Lung (tissue), 12 donors: Measurements from ENCODE around the gene PHYKPL. TPM values are rescaled to one million over a fixed set of nuclear protein-coding genes. Genes with fewer than 3 reads are reported as not detected.

Experiments
- ATAC-seq: fragments of 200-7000 bp; cut with Tn5 transposase; one replicate; pipeline ENCODE4 v1.9.1; 2020; ENCODE audit warnings: moderate number of reproducible peaks; ENCODE audit not compliant: insufficient read depth, low FRiP score
- DNase-seq, 3 donors: peaks; one replicate each; pipeline ENCODE4 v3.0.0-alpha.2; 2013 to 2017
- H3K27ac ChIP-seq, 2 donors: one replicate each; pipeline ENCODE4 v1.5.1; 2013; ENCODE audit warnings: mild to moderate bottlenecking in 2 of 2, moderate library complexity in 2 of 2, control low read depth in 1 of 2, inconsistent platforms in 1 of 2, low read depth in 1 of 2, low read length in 1 of 2
- H3K27me3 ChIP-seq, 3 donors: one replicate each; pipeline ENCODE4 v1.5.1; 2013; ENCODE audit warnings: low read length in 2 of 3; ENCODE audit not compliant: control insufficient read depth in 3 of 3, insufficient read depth in 3 of 3
- H3K36me3 ChIP-seq, 4 donors: one replicate each; pipeline ENCODE4 v1.5.1; 2013; ENCODE audit warnings: low read length in 4 of 4, mild to moderate bottlenecking in 1 of 4, moderate library complexity in 1 of 4; ENCODE audit not compliant: control insufficient read depth in 4 of 4, insufficient read depth in 4 of 4
- H3K4me1 ChIP-seq, 5 donors: one replicate each; pipeline ENCODE4 v1.5.1; 2013; ENCODE audit warnings: low read length in 5 of 5, mild to moderate bottlenecking in 2 of 5, moderate library complexity in 1 of 5; ENCODE audit not compliant: control insufficient read depth in 5 of 5, insufficient read depth in 5 of 5
- H3K4me3 ChIP-seq: one replicate; pipeline ENCODE4 v1.5.1; 2013; ENCODE audit warnings: mild to moderate bottlenecking, control low read depth, moderate library complexity
- H3K9ac ChIP-seq, 2 donors: one replicate each; pipeline ENCODE4 v1.5.1; 2013; ENCODE audit warnings: low read length in 2 of 2, control low read depth in 1 of 2; ENCODE audit not compliant: insufficient read depth in 1 of 2
- H3K9me3 ChIP-seq, 4 donors: one replicate each; pipeline ENCODE4 v1.5.1; 2013; ENCODE audit warnings: low read length in 3 of 4, mild to moderate bottlenecking in 1 of 4, moderate library complexity in 1 of 4; ENCODE audit not compliant: control insufficient read depth in 4 of 4, insufficient read depth in 3 of 4
- WGBS, 2 donors: extraction: QIAGEN DNeasy Blood & Tissue Kit; methylation state at CpG; one replicate each; pipeline ENCODE4 v1.1.7; 2013; 5-methylcytosine and 5-hydroxymethylcytosine counted together
- polyA plus RNA-seq, 2 donors: library from polyadenylated mRNA; stranded (reverse); fragments of 200-250 nt; gene quantifications; one replicate each; pipeline ENCODE4 v1.2.1, GENCODE V29; 2013
- total RNA-seq, 2 donors: library from RNA; depleted of rRNA in 1 of 2; stranded (reverse); fragments of >200 nt in 1 of 2; gene quantifications; one replicate each; pipeline ENCODE4 v1.2.1, GENCODE V29; 2014 to 2021
- TF ChIP-seq, protein P1 (sequence below): IDR thresholded peaks from 2 replicates; pipeline ENCODE4 v1.5.1; 2012; ENCODE audit warnings: mild to moderate bottlenecking; ENCODE audit errors: control extremely low read depth, extremely low read depth
- donor health status: control.
- donor health status: control.
- donor health status: Bipolar disorder and iron deficiency.
- donor health status: healthy.
- donor health status: DM: yes; HTN: yes; CAD: no.

The PHYKPL gene
- total and polyA plus RNA-seq, 4 donors = 49.7 to 100 (median 75.8) TPM

DNA sequence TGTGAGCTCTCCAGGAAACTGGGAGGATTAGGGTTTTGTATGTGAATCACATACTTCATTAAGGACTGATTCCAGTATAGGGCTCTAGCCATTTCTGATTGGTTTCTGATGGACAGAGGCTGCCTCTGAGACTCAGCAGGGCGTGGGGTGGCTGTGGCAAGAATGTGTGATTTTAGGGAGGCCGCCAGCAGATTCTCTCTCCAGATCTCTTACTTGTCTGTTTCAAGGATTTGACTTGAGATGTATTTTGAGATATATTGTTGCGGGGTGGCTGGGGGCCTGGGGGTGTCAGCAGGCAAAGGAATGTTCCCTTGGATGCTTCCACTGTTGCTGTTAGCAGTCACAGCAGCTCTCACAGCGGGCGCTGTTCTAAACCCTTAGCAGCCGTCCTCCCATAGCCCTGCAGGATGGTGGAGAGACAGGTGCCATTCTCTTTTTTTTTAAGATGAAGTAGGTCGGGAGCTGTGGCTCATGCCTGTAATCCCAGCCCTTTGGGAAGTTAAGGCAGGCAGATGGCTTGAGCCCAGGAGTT, 36.3 kb downstream of the PHYKPL start:
- Histone ChIP-seq H3K4me1 (no peaks in the 10 kb centered on the region), H3K27me3 (no peaks in the 10 kb centered on the region), H3K27ac (no peak overlapping the region), H3K9me3 (no peaks in the 10 kb centered on the region), H3K36me3 (no peaks in the 10 kb centered on the region), H3K9ac (no peak overlapping the region), H3K4me3 (no peak overlapping the region)
- DNase-seq (no peak), ATAC-seq (no peak)
- WGBS, 2 donors = 83 to 88% methylated on average over 7 of the region's 7 CpGs
- TF ChIP-seq, protein P1, sequence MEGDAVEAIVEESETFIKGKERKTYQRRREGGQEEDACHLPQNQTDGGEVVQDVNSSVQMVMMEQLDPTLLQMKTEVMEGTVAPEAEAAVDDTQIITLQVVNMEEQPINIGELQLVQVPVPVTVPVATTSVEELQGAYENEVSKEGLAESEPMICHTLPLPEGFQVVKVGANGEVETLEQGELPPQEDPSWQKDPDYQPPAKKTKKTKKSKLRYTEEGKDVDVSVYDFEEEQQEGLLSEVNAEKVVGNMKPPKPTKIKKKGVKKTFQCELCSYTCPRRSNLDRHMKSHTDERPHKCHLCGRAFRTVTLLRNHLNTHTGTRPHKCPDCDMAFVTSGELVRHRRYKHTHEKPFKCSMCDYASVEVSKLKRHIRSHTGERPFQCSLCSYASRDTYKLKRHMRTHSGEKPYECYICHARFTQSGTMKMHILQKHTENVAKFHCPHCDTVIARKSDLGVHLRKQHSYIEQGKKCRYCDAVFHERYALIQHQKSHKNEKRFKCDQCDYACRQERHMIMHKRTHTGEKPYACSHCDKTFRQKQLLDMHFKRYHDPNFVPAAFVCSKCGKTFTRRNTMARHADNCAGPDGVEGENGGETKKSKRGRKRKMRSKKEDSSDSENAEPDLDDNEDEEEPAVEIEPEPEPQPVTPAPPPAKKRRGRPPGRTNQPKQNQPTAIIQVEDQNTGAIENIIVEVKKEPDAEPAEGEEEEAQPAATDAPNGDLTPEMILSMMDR = no peak

DNA sequence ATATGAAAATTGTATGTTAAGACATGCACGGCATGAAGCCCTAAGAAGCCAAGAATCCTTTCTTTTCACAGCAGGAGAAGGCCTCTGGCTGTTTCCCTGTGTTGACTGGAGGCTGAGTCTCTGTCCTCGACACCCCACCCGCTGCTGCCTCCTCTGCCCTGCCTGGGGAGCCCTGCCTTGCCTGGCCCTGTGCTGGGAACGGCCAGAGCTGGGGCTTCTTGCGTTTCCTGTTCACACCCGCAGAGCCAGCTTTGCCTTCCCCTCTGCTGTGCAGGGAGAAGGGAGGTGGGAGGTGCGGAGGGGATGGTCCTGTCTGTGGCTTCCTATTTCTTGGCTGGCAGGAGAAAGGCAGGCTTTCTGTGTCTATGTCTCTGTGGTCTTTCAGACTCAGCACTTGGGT, 38.6 kb downstream of the PHYKPL start:
- Histone ChIP-seq H3K9me3 (no peaks in the 10 kb centered on the region), H3K36me3 (no peaks in the 10 kb centered on the region), H3K27ac (no peak overlapping the region), H3K4me1 (no peaks in the 10 kb centered on the region), H3K9ac (no peak overlapping the region), H3K4me3 (no peak overlapping the region), H3K27me3 (no peaks in the 10 kb centered on the region)
- TF ChIP-seq, protein P1 = no peak
- DNase-seq (no peak), ATAC-seq (no peak)
- 12 to 25% methylated on average over 7 of the region's 7 CpGs for WGBS, 2 donors

DNA sequence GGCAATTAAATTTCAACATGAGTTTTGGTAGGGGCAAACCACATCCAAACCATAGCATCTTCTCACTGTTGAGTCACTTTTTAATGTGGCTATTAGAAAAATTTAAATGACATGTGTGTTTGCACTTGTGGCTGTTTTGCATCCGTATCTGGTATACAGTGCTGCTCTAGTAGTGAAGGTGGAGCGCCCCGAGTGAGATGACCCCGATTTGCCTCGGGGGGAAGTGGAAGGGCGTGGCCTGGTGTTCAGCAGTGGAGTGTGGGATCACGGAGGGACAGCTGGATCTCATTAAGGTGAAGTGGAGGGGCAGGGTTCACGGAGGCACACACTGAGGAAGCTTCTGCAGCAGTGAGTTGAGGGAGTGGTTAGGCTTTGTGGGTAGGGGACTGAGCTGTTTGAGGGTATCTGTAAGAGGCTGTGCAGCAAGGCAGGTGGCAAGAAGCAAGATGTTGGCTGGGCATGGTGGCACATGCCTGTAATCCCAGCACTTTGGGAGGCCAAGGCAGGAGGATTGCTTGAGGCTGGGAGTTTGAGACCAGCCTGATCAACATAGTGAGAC, 39.3 kb downstream of the PHYKPL start:
- WGBS, 2 donors = 57 to 62% methylated on average over 8 of the region's 8 CpGs
- no peaks in the 10 kb centered on the region for H3K9me3 ChIP-seq
- no peaks in the 10 kb centered on the region for H3K4me1 ChIP-seq
- H3K4me3 ChIP-seq = no peak overlapping the region
- DNase-seq (no peak), ATAC-seq (no peak)
- H3K27me3 ChIP-seq = no peaks in the 10 kb centered on the region
- H3K27ac ChIP-seq = no peak overlapping the region
- no peaks in the 10 kb centered on the region for H3K36me3 ChIP-seq
- no peak overlapping the region for H3K9ac ChIP-seq
- TF ChIP-seq, protein P1 = no peak

DNA sequence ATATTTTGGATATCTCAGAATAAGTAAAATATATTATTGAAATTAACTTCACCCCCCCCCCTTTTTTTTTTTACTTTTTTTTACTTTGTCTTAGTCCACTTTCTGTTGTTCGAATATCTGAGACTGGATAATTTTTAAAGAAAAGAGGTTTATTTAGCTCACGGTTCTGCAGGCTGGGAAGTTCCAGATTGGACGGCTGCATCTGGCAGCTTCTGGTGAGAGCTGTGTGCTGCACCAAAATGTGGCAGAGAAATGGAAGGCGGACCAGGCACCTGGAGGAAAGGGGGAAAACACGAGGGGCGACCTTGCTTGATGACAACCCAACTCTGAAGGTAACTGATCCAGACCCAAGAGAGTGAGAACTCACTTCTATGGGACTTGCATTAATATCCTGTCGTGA, 39.8 kb downstream of the PHYKPL start:
- no peaks in the 10 kb centered on the region for H3K4me1 ChIP-seq
- H3K27ac ChIP-seq = no peak overlapping the region
- ATAC-seq (no peak), DNase-seq (no peak)
- no peak overlapping the region for H3K9ac ChIP-seq
- no peaks in the 10 kb centered on the region for H3K9me3 ChIP-seq
- H3K4me3 ChIP-seq = no peak overlapping the region
- WGBS, 2 donors = 91 to 97% methylated on average over 7 of the region's 7 CpGs
- H3K27me3 ChIP-seq = no peaks in the 10 kb centered on the region
- TF ChIP-seq, protein P1 = no peak
- H3K36me3 ChIP-seq = no peaks in the 10 kb centered on the region
